ENCODE results near the gene CCNB2. TPM values are rescaled to one million over a fixed set of nuclear protein-coding genes. Genes with fewer than 3 reads are reported as not detected.

The CCNB2 gene
- total RNA-seq, 1 donor from 2014 or later = 12.6 TPM

DNA sequence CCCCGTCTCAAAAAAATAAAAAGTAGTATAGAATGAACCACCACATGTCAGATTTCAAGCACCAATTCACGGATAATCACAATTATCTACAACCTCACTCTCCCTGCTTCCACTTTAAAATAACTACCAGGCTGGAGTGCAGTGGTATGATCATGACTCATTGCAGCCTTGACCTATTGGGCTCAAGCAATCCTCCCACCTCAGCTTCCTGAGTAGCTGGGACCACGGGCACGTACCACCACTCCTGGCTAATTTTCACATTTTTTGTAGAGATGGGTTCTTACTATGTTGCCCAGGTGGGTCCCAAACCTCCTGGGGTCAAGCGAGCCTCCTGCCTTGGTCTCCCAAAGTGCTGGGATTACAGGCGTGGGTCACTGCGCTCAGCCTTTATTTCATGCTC lies 63.6 kb downstream of the CCNB2 start:
- DNase-seq = no peak

DNA sequence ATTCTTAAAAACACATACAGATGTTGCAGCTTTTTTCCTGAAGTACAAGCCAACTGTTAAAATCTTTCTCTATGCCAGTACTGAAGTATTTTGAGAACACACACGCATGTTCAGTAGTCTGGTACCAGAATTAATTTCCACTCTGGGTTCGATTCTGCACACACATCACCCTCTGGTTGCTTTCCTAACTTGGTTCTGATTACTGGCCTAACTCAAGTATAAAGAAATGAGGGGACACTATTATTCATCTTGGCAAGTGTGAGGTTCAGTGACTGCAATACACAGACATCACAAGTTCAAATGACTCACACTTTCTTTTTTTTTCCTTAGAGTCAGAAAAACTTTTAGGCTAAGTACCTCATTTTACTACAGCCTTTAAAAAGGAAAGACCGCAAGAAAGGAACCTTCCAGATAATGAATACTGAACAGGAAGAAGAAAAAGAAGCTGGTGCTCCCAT lies 64.3 kb downstream of the CCNB2 start:
- peak; percentile 29 for DNase-seq

GRCh38 chr15:59170295-59171066 lies 65.5 kb downstream of the CCNB2 start:
- DNase-seq = peak; percentile 81

- DNase-seq = no peak
Measured at GRCh38 chr15:59171067-59171397, 66.1 kb downstream of the CCNB2 start.

DNA sequence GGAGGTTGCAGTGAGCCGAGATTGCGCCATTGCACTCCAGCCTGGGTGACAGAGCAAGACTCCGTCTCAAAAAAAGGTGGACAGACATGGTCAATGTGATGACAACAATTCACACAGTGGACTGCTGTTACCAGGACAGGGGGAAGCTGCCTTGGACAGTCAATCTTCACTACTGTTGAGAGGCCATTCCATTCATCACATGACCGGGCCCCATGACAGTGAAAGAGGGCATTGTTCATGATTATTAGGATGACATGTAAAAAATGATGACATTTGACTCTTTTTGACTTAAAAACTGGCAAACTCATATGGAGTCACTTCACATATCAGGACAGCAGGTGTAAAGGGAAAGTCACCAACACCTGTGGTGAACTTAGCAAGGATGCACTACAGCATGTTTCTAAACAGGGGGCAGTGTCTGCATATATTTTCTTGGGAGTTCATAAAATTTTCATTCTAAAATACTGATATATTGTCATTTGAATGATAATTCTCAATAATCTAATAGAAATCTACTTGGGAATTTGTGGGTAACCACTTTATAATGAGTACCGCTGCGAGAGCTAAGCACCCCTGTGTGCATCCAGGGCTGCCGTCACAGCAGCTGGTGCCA lies 67.4 kb downstream of the CCNB2 start:
- no peak for DNase-seq

DNA sequence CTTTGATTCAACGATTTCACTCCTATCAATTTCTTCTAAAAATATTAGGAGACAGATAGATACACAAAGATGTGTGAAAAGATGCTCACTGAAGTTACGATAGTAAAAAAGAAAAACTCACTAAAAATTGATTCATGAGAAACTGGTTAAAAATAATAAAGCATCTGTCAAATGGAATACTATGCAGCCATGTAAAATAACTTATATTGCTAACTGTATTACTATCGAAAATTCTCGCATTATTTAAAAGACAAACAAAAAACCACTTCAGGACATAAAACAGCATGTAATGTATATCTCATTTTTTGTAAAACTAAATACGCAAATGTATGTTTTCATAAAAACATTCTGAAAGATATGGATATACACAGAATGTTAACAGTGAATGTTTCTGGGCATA lies 68.2 kb downstream of the CCNB2 start:
- DNase-seq = no peak

DNA sequence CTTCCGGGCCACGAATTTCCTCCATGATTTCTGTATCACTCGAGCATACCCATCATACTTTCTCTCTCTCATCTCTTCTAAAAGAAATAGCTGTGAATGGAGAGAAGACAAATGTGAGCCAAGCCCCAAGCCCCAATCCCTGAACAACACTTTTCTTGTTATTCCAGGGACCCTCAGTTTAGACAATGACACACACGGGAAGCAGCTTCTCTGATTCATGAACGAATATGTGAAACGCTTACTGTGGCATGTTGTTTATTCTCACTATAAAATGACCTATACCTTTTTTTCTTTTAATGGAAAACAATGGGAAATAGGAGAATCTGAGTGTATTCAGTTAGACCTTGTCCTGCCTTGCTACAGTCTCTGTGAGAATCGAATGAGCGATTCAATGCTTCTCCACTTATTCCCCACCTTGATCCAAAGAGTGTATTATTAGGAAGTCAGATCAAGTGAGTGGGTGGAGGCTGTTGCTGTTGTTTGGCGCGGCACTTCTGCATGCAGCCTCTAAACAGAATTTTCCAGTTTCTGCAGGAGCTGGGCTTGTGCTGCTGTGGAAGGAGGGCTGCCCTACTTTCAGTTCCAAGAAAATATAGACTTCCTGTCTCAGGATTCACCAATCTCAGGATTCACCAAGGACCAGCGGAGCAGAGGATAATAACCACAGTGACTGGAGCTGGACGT lies 69.3 kb downstream of the CCNB2 start:
- DNase-seq = no peak

Small RNA genes within 50 kb of the gene (small RNA-seq; reads per million reads assigned to genes)
- 0.31 reads per million, percentile 32 among the genes with 10 or more reads in this experiment for gene MIR2116 (ENCODE audit: low replicate concordance)

Other genes starting within 250 kb of the CCNB2 start
- 119 TPM for gene SLTM, start 171.5 kb upstream of the CCNB2 start, total RNA-seq
- 26.5 TPM for gene RNF111, start 117.5 kb upstream of the CCNB2 start, total RNA-seq
- not detected for gene LDHAL6B, start 101.7 kb downstream of the CCNB2 start, total RNA-seq

All from skin of body (tissue), 3 donors.